ENCODE measurements around the gene MRPS10.

MRPS10 gene

DNA sequence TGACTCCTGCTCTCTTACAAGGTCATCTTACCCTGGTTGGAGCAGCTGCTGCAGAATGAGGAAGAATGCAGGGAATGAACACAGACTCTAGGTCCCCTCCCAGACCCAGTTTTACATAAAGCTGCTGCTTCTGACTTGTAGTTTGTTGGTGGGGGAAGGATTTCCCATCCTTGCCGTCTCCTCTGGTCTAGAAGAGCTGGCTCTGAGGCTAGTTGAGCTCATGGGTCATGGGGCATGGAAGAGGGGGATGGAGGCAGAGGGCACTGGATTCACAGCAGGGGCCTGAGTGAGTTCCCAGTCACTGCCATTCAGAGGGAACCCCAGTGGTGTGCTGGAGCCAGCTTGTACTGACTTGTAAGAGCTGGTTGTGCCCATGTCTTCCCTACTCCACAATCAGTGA, 53.7 kb downstream of the MRPS10 start:
- no peak for DNase-seq (ENCODE audit: low read depth)
- H3K4me3 ChIP-seq (ENCODE audit: low read depth, low read length), result no peak overlapping the region
- TF ChIP-seq POLR2A (IDR thresholded peaks at IDR 0.05; ENCODE audit: extremely low read depth, insufficient read length), result no peak
- no peak for TF ChIP-seq MYC (IDR thresholded peaks at IDR 0.05; ENCODE audit: low read depth, low read length)
- TF ChIP-seq CTCF (IDR thresholded peaks at IDR 0.05; ENCODE audit: low read depth, low read length), result no peak
- TF ChIP-seq, protein P1, sequence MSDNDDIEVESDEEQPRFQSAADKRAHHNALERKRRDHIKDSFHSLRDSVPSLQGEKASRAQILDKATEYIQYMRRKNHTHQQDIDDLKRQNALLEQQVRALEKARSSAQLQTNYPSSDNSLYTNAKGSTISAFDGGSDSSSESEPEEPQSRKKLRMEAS (IDR thresholded peaks at IDR 0.05; ENCODE audit: low read depth, low read length), result no peak

GRCh38 chr6:42162812-42163211, 54.8 kb downstream of the MRPS10 start:
- TF ChIP-seq MYC (IDR thresholded peaks at IDR 0.05; ENCODE audit: low read depth, low read length), result no peak
- TF ChIP-seq, protein P1 (IDR thresholded peaks at IDR 0.05; ENCODE audit: low read depth, low read length), result no peak
- H3K4me3 ChIP-seq (ENCODE audit: low read depth, low read length), result no peak overlapping the region
- no peak for DNase-seq (ENCODE audit: low read depth)

- TF ChIP-seq CTCF (IDR thresholded peaks at IDR 0.05; ENCODE audit: low read depth, low read length), result no peak
- no peak for TF ChIP-seq MYC (IDR thresholded peaks at IDR 0.05; ENCODE audit: low read depth, low read length)
- TF ChIP-seq, protein P1 (IDR thresholded peaks at IDR 0.05; ENCODE audit: low read depth, low read length), result no peak
- TF ChIP-seq POLR2A (IDR thresholded peaks at IDR 0.05; ENCODE audit: extremely low read depth, insufficient read length), result no peak
- DNase-seq (ENCODE audit: low read depth), result no peak
- no peak overlapping the region for H3K4me3 ChIP-seq (ENCODE audit: low read depth, low read length)
Measured at GRCh38 chr6:42162384-42162783, 55.3 kb downstream of the MRPS10 start.

DNA sequence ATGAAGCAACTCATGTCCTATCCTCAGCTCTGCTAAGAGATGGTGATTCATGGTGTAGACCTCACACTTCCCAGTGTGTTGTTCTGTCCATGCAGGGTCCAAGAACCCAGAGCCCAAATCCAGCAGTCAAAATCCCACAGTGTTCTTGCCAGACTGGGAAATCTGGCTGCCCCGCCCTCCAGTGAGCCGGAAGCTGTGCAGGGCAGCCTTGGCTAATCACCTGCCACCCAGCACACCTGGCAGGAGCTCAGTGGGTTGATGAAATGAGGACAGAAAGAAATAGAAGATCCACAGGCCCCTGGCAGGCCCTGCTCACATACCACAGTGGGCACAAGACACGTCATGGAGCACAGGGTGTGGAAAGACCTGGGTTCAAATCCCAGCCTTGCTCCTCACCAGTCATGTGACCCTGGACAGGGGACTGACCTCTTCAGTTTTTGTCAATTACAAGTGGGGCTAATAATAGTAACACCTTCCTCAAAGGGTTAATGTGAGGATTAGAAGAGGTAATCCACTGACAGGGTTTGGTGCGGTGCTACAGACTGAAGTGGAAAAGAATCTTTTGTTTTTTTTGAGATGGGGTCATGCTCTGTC, 58.1 kb downstream of the MRPS10 start:
- DNase-seq (ENCODE audit: low read depth), result no peak
- no peak for TF ChIP-seq CTCF (IDR thresholded peaks at IDR 0.05; ENCODE audit: low read depth, low read length)
- TF ChIP-seq, protein P1 (IDR thresholded peaks at IDR 0.05; ENCODE audit: low read depth, low read length), result no peak
- no peak for TF ChIP-seq MYC (IDR thresholded peaks at IDR 0.05; ENCODE audit: low read depth, low read length)
- TF ChIP-seq POLR2A (IDR thresholded peaks at IDR 0.05; ENCODE audit: extremely low read depth, insufficient read length), result no peak
- H3K4me3 ChIP-seq (ENCODE audit: low read depth, low read length), result no peak overlapping the region

DNA sequence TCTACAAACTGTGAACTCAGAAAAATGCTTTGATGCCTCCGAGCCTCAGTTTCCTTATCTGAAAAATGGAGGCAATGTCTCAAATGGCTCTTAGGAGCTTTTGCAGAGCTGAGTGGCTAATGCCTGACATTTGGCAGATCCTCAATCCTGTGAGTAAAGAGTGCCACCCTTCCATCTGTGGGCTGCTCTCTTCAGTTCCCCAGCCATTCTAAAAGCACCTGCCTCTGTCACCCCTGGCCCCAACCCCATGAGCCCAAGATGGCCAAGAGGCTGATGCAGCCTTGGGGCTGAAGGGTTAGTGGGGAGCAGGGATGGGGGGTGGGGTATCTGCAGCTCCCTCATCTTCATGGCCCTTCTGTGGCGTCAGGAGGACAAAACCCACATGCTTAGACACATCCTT, 59.0 kb downstream of the MRPS10 start:
- no peak for DNase-seq (ENCODE audit: low read depth)
- TF ChIP-seq POLR2A (IDR thresholded peaks at IDR 0.05; ENCODE audit: extremely low read depth, insufficient read length), result no peak
- TF ChIP-seq, protein P1 (IDR thresholded peaks at IDR 0.05; ENCODE audit: low read depth, low read length), result no peak
- no peak for TF ChIP-seq MYC (IDR thresholded peaks at IDR 0.05; ENCODE audit: low read depth, low read length)
- TF ChIP-seq CTCF (IDR thresholded peaks at IDR 0.05; ENCODE audit: low read depth, low read length), result no peak
- no peak overlapping the region for H3K4me3 ChIP-seq (ENCODE audit: low read depth, low read length)

DNA sequence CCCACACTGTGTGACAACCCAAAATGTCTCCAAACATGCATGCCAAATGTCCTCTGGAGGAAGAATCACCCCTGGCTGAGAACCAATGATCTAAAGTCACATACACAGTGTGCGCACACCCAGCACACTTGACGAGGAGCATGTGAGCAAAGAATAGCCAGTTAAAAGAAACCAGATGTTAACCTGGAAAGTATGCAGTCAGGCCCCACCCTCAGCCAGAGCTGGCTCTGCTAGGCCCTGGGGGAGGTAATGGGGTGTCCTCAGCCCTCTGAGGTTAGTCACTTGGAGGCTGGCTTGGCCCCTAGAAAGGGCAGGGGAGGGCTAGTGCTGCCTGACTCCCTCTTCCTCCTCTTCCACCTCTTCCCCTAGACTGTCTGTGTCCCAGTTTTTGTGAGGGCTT, 59.6 kb downstream of the MRPS10 start:
- no peak overlapping the region for H3K4me3 ChIP-seq (ENCODE audit: low read depth, low read length)
- TF ChIP-seq, protein P1 (IDR thresholded peaks at IDR 0.05; ENCODE audit: low read depth, low read length), result no peak
- no peak for TF ChIP-seq CTCF (IDR thresholded peaks at IDR 0.05; ENCODE audit: low read depth, low read length)
- no peak for TF ChIP-seq POLR2A (IDR thresholded peaks at IDR 0.05; ENCODE audit: extremely low read depth, insufficient read length)
- no peak for TF ChIP-seq MYC (IDR thresholded peaks at IDR 0.05; ENCODE audit: low read depth, low read length)
- DNase-seq (ENCODE audit: low read depth), result no peak
